Measurements from ENCODE around the gene C10orf67. TPM values are rescaled to one million over a fixed set of nuclear protein-coding genes. Genes with fewer than 3 reads are reported as not detected.

The C10orf67 gene
- total RNA-seq, 1 donor from 2014 or later: not detected

GRCh38 chr10:23238015-23238414 is 106.6 kb downstream of the C10orf67 start:
- H3K36me3 Mint-ChIP-seq (ENCODE audit: low read depth): no peaks in the 10 kb centered on the region
- peaks cover 15% of the 10 kb centered on the region for H3K9me3 Mint-ChIP-seq (ENCODE audit: low read depth)
- H3K27me3 Mint-ChIP-seq (ENCODE audit: low read depth): no peaks in the 10 kb centered on the region
- no peak for TF ChIP-seq CTCF (IDR thresholded peaks at IDR 0.05)
- H3K27ac Mint-ChIP-seq (ENCODE audit: unreplicated experiment): no peak overlapping the region
- H3K4me3 Mint-ChIP-seq (ENCODE audit: unreplicated experiment): no peak overlapping the region
- no peaks in the 10 kb centered on the region for H3K4me1 Mint-ChIP-seq (ENCODE audit: low read depth)
- DNase-seq (ENCODE audit: low spot score): no peak

- Mint-ChIP-seq H3K4me1 (ENCODE audit: low read depth) (no peaks in the 10 kb centered on the region), H3K27ac (ENCODE audit: unreplicated experiment) (no peak overlapping the region), H3K27me3 (ENCODE audit: low read depth) (peaks cover 6% of the 10 kb centered on the region), H3K9me3 (ENCODE audit: low read depth) (peaks cover 6% of the 10 kb centered on the region), H3K4me3 (ENCODE audit: unreplicated experiment) (no peak overlapping the region), H3K36me3 (ENCODE audit: low read depth) (no peaks in the 10 kb centered on the region)
- DNase-seq (ENCODE audit: low spot score): no peak
- no peak for TF ChIP-seq CTCF (IDR thresholded peaks at IDR 0.05)
These were observed 114.0 kb downstream of the C10orf67 start for GRCh38 chr10:23230582-23230981.

GRCh38 chr10:23217471-23217870 is 127.1 kb downstream of the C10orf67 start:
- Mint-ChIP-seq H3K4me1 (ENCODE audit: low read depth) (no peaks in the 10 kb centered on the region), H3K27ac (ENCODE audit: unreplicated experiment) (no peak overlapping the region), H3K36me3 (ENCODE audit: low read depth) (no peaks in the 10 kb centered on the region), H3K27me3 (ENCODE audit: low read depth) (peaks cover 12% of the 10 kb centered on the region), H3K9me3 (ENCODE audit: low read depth) (no peaks in the 10 kb centered on the region), H3K4me3 (ENCODE audit: unreplicated experiment) (no peak overlapping the region)
- TF ChIP-seq CTCF (IDR thresholded peaks at IDR 0.05): no peak
- DNase-seq (ENCODE audit: low spot score): no peak

GRCh38 chr10:23205972-23206642 is 138.5 kb downstream of the C10orf67 start:
- Mint-ChIP-seq H3K4me1 (ENCODE audit: low read depth) (no peaks in the 10 kb centered on the region), H3K27me3 (ENCODE audit: low read depth) (peaks cover 68% of the 10 kb centered on the region), H3K27ac (ENCODE audit: unreplicated experiment) (no peak overlapping the region), H3K4me3 (ENCODE audit: unreplicated experiment) (no peak overlapping the region), H3K36me3 (ENCODE audit: low read depth) (no peaks in the 10 kb centered on the region), H3K9me3 (ENCODE audit: low read depth) (no peaks in the 10 kb centered on the region)
- no peak for DNase-seq (ENCODE audit: low spot score)
- no peak for TF ChIP-seq CTCF (IDR thresholded peaks at IDR 0.05)

DNA sequence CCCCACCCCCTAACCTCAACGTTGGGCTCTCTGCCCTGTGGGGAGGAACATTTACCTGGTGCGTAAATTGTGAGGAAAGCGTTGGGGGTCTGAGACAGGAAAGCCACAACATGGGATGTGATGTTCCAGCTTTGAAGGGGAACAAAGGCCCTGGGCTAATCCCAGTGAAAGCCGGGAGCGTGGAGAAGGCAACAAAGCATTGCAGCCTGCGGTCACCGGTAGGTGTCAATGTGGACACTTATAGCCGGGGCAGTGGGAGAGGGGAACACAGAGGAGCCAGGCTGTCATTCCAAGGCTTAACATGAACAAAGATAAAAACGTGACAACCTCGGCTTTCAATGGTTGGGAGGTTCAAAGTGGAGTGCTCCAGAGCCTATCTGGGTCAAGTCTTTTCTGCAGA is 139.8 kb downstream of the C10orf67 start:
- no peak overlapping the region for H3K4me3 Mint-ChIP-seq (ENCODE audit: unreplicated experiment)
- no peak for DNase-seq (ENCODE audit: low spot score)
- TF ChIP-seq CTCF (IDR thresholded peaks at IDR 0.05): no peak
- peaks cover 78% of the 10 kb centered on the region for H3K27me3 Mint-ChIP-seq (ENCODE audit: low read depth)
- no peaks in the 10 kb centered on the region for H3K36me3 Mint-ChIP-seq (ENCODE audit: low read depth)
- H3K27ac Mint-ChIP-seq (ENCODE audit: unreplicated experiment): no peak overlapping the region
- no peaks in the 10 kb centered on the region for H3K4me1 Mint-ChIP-seq (ENCODE audit: low read depth)
- no peaks in the 10 kb centered on the region for H3K9me3 Mint-ChIP-seq (ENCODE audit: low read depth)
